ENCODE measurements around the gene TBC1D1. TPM values are rescaled to one million over a fixed set of nuclear protein-coding genes. Genes with fewer than 3 reads are reported as not detected.

TBC1D1 gene
- 10 to 100 TPM; 46.3 to 58.1 (median 47.6) TPM for total RNA-seq
- total RNA-seq (2013), result 49.0 TPM
- 57.4 to 116 (median 75.3) reads per million in 29 experiments for total RNA-seq

- POLR2A ChIA-PET, result interaction anchor here in 1 of 2 donors (0.6 to 1.0 kb wide), 2 partner anchors 64 to 1606 kb away, joined by 3 to 5 read pairs; partner anchors contain the start of gene PGM2
- DNase-seq (peak in 18 of 35 experiments; percentile 2 to 48 (median 22)), ATAC-seq (replicated peaks in 1 of 4) (peak; percentile 45 to 56 (median 48))
- Mint-ChIP-seq H3K27ac (peak within 1 kb of the TSS; percentile 93 to 94), H3K4me3 (peak within 1 kb of the TSS; percentile 87 to 96 (median 88)), H3K4me1 (peaks cover 38 to 49% (median 48%) of the 10 kb centered on the region in 3 donors), H3K36me3 (peaks cover 5% of the 10 kb centered on the region), H3K9me3 (no peaks in the 10 kb centered on the region), H3K27me3 (no peaks in the 10 kb centered on the region)
- CTCF ChIA-PET, result interaction anchor here (0.6 to 1.5 kb wide), 4 partner anchors 12 to 152 kb away, joined by 3 to 6 read pairs (median 4); no protein-coding TSS in a partner anchor
- Histone ChIP-seq H3K36me3 (ENCODE audit: control insufficient read depth in 2 of 2, extremely low read depth in 1 of 2, insufficient read depth in 1 of 2, low read length in 1 of 2) (no peaks in the 10 kb centered on the region), H3K9me3 (no peaks in the 10 kb centered on the region), H3K4me3 (ENCODE audit: control insufficient read depth in 1 of 2, extremely low read depth in 1 of 2, low read length in 1 of 2) (peak within 1 kb of the TSS; percentile 71 to 75), H3K4me1 (ENCODE audit: control insufficient read depth in 1 of 2, extremely low read depth in 1 of 2, insufficient read depth in 2 of 2, low read length in 2 of 2) (peaks cover 13 to 34% of the 10 kb centered on the region in 2 experiments), H3K27me3 (replicated peaks in 1 of 2; ENCODE audit: control insufficient read depth in 2 of 2, extremely low read depth in 1 of 2, insufficient read depth in 2 of 2, low read length in 1 of 2) (no peaks in the 10 kb centered on the region), H3K27ac (ENCODE audit: low read length) (peak within 1 kb of the TSS; percentile 73)
- WGBS (ENCODE audit: insufficient coverage), result 0% methylated on average over 25 of the region's 43 CpGs
These were observed at the start of gene TBC1D1 for GRCh38 chr4:37890801-37891259. TSS of gene TBC1D1 (plus strand) at chr4:37891084. CDS start at chr4:37902096, 11,012 bp downstream.

GRCh38 chr4:37844204-37844603 is 46.7 kb upstream of the TBC1D1 start:
- H3K4me3 Mint-ChIP-seq, result no peak overlapping the region
- POLR2A ChIA-PET, result no interaction called here
- H3K36me3 Mint-ChIP-seq, result peaks cover 62% of the 10 kb centered on the region
- no peaks in the 10 kb centered on the region for H3K9me3 Mint-ChIP-seq
- no peaks in the 10 kb centered on the region for H3K27me3 ChIP-seq (replicated peaks in 1 of 2; ENCODE audit: control insufficient read depth in 2 of 2, extremely low read depth in 1 of 2, insufficient read depth in 2 of 2, low read length in 1 of 2)
- H3K9me3 ChIP-seq, result no peaks in the 10 kb centered on the region
- DNase-seq (no peak), ATAC-seq (replicated peaks in 1 of 4) (no peak)
- 100% methylated on average over 1 of the region's 5 CpGs for WGBS (ENCODE audit: insufficient coverage)
- no peak overlapping the region for H3K27ac Mint-ChIP-seq
- H3K27ac ChIP-seq (ENCODE audit: low read length), result no peak overlapping the region
- CTCF ChIA-PET, result no interaction called here
- H3K36me3 ChIP-seq (ENCODE audit: control insufficient read depth in 2 of 2, extremely low read depth in 1 of 2, insufficient read depth in 1 of 2, low read length in 1 of 2), result peaks cover 0 to 67% of the 10 kb centered on the region in 2 donors
- H3K4me1 ChIP-seq (ENCODE audit: control insufficient read depth in 1 of 2, extremely low read depth in 1 of 2, insufficient read depth in 2 of 2, low read length in 2 of 2), result no peaks in the 10 kb centered on the region
- no peak overlapping the region for H3K4me3 ChIP-seq (ENCODE audit: control insufficient read depth in 1 of 2, extremely low read depth in 1 of 2, low read length in 1 of 2)
- no peaks in the 10 kb centered on the region for H3K4me1 Mint-ChIP-seq
- H3K27me3 Mint-ChIP-seq, result no peaks in the 10 kb centered on the region

GRCh38 chr4:37845201-37845600 is 45.7 kb upstream of the TBC1D1 start:
- Mint-ChIP-seq H3K4me3 (no peak overlapping the region), H3K4me1 (no peaks in the 10 kb centered on the region), H3K36me3 (peaks cover 57% of the 10 kb centered on the region), H3K9me3 (no peaks in the 10 kb centered on the region), H3K27me3 (no peaks in the 10 kb centered on the region), H3K27ac (no peak overlapping the region)
- H3K36me3 ChIP-seq (ENCODE audit: control insufficient read depth in 2 of 2, extremely low read depth in 1 of 2, insufficient read depth in 1 of 2, low read length in 1 of 2), result peaks cover 0 to 66% of the 10 kb centered on the region in 2 donors
- H3K4me1 ChIP-seq (ENCODE audit: control insufficient read depth in 1 of 2, extremely low read depth in 1 of 2, insufficient read depth in 2 of 2, low read length in 2 of 2), result no peaks in the 10 kb centered on the region
- no peaks in the 10 kb centered on the region for H3K27me3 ChIP-seq (replicated peaks in 1 of 2; ENCODE audit: control insufficient read depth in 2 of 2, extremely low read depth in 1 of 2, insufficient read depth in 2 of 2, low read length in 1 of 2)
- H3K27ac ChIP-seq (ENCODE audit: low read length), result no peak overlapping the region
- H3K4me3 ChIP-seq (ENCODE audit: control insufficient read depth in 1 of 2, extremely low read depth in 1 of 2, low read length in 1 of 2), result no peak overlapping the region
- ATAC-seq (replicated peaks in 1 of 4), result no peak
- ChIA-PET CTCF (interaction anchor here (0.6 to 0.7 kb wide), 2 partner anchors 106 to 247 kb away, joined by 3 to 7 read pairs; no protein-coding TSS in a partner anchor), POLR2A (interaction anchor here in 1 of 2 donors (0.6 to 1.0 kb wide), 2 partner anchors 8 to 201 kb away, joined by 3 to 4 read pairs; no protein-coding TSS in a partner anchor)
- no peaks in the 10 kb centered on the region for H3K9me3 ChIP-seq
- DNase-seq, result no peak
- WGBS (ENCODE audit: insufficient coverage), result 100% methylated on average over 2 of the region's 4 CpGs

GRCh38 chr4:37847311-37847884 is 43.5 kb upstream of the TBC1D1 start:
- Mint-ChIP-seq H3K27ac (no peak overlapping the region), H3K36me3 (peaks cover 55% of the 10 kb centered on the region), H3K4me1 (no peaks in the 10 kb centered on the region), H3K27me3 (no peaks in the 10 kb centered on the region), H3K9me3 (no peaks in the 10 kb centered on the region), H3K4me3 (no peak overlapping the region)
- Histone ChIP-seq H3K9me3 (no peaks in the 10 kb centered on the region), H3K4me1 (ENCODE audit: control insufficient read depth in 1 of 2, extremely low read depth in 1 of 2, insufficient read depth in 2 of 2, low read length in 2 of 2) (no peaks in the 10 kb centered on the region), H3K36me3 (ENCODE audit: control insufficient read depth in 2 of 2, extremely low read depth in 1 of 2, insufficient read depth in 1 of 2, low read length in 1 of 2) (peaks cover 0 to 59% of the 10 kb centered on the region in 2 donors), H3K27me3 (replicated peaks in 1 of 2; ENCODE audit: control insufficient read depth in 2 of 2, extremely low read depth in 1 of 2, insufficient read depth in 2 of 2, low read length in 1 of 2) (no peaks in the 10 kb centered on the region), H3K27ac (ENCODE audit: low read length) (no peak overlapping the region), H3K4me3 (ENCODE audit: control insufficient read depth in 1 of 2, extremely low read depth in 1 of 2, low read length in 1 of 2) (no peak overlapping the region)
- CTCF ChIA-PET, result no interaction called here
- no peak for DNase-seq
- WGBS (ENCODE audit: insufficient coverage), result 92% methylated on average over 2 of the region's 5 CpGs
- POLR2A ChIA-PET, result interaction anchor here (0.6 kb wide), 2 partner anchors 73 to 226 kb away, joined by 4 to 8 read pairs; no protein-coding TSS in a partner anchor
- no peak for ATAC-seq (replicated peaks in 1 of 4)

GRCh38 chr4:37852376-37852775 is 38.5 kb upstream of the TBC1D1 start:
- Histone ChIP-seq H3K27ac (ENCODE audit: low read length) (no peak overlapping the region), H3K9me3 (no peaks in the 10 kb centered on the region), H3K36me3 (ENCODE audit: control insufficient read depth in 2 of 2, extremely low read depth in 1 of 2, insufficient read depth in 1 of 2, low read length in 1 of 2) (peaks cover 0 to 53% of the 10 kb centered on the region in 2 donors), H3K4me3 (ENCODE audit: control insufficient read depth in 1 of 2, extremely low read depth in 1 of 2, low read length in 1 of 2) (no peak overlapping the region), H3K4me1 (ENCODE audit: control insufficient read depth in 1 of 2, extremely low read depth in 1 of 2, insufficient read depth in 2 of 2, low read length in 2 of 2) (no peaks in the 10 kb centered on the region), H3K27me3 (replicated peaks in 1 of 2; ENCODE audit: control insufficient read depth in 2 of 2, extremely low read depth in 1 of 2, insufficient read depth in 2 of 2, low read length in 1 of 2) (no peaks in the 10 kb centered on the region)
- 100% methylated on average over 1 of the region's 2 CpGs for WGBS (ENCODE audit: insufficient coverage)
- POLR2A ChIA-PET, result no interaction called here
- DNase-seq (no peak), ATAC-seq (replicated peaks in 1 of 4) (no peak)
- CTCF ChIA-PET, result interaction anchor here (0.7 to 0.8 kb wide), 2 partner anchors 48 to 183 kb away, joined by 3 read pairs; no protein-coding TSS in a partner anchor
- H3K36me3 Mint-ChIP-seq, result peaks cover 52% of the 10 kb centered on the region
- no peaks in the 10 kb centered on the region for H3K27me3 Mint-ChIP-seq
- no peaks in the 10 kb centered on the region for H3K9me3 Mint-ChIP-seq
- H3K4me1 Mint-ChIP-seq, result no peaks in the 10 kb centered on the region
- H3K27ac Mint-ChIP-seq, result no peak overlapping the region
- no peak overlapping the region for H3K4me3 Mint-ChIP-seq

- ATAC-seq (replicated peaks in 1 of 4), result no peak
- POLR2A ChIA-PET, result interaction anchor here in 1 of 2 donors (0.7 kb wide), 1 partner anchor 1488 kb away, joined by 6 read pairs; no protein-coding TSS in a partner anchor
- Mint-ChIP-seq H3K27ac (no peak overlapping the region), H3K36me3 (peaks cover 43% of the 10 kb centered on the region), H3K27me3 (no peaks in the 10 kb centered on the region), H3K4me3 (no peak overlapping the region), H3K4me1 (no peaks in the 10 kb centered on the region), H3K9me3 (no peaks in the 10 kb centered on the region)
- CTCF ChIA-PET, result interaction anchor here (0.6 to 2.1 kb wide), 4 partner anchors 54 to 1128 kb away, joined by 3 to 4 read pairs (median 3); no protein-coding TSS in a partner anchor
- no peak overlapping the region for H3K4me3 ChIP-seq (ENCODE audit: control insufficient read depth in 1 of 2, extremely low read depth in 1 of 2, low read length in 1 of 2)
- no peaks in the 10 kb centered on the region for H3K4me1 ChIP-seq (ENCODE audit: control insufficient read depth in 1 of 2, extremely low read depth in 1 of 2, insufficient read depth in 2 of 2, low read length in 2 of 2)
- H3K36me3 ChIP-seq (ENCODE audit: control insufficient read depth in 2 of 2, extremely low read depth in 1 of 2, insufficient read depth in 1 of 2, low read length in 1 of 2), result peaks cover 0 to 38% of the 10 kb centered on the region in 2 donors
- no peak for DNase-seq
- no peak overlapping the region for H3K27ac ChIP-seq (ENCODE audit: low read length)
- H3K9me3 ChIP-seq, result no peaks in the 10 kb centered on the region
- WGBS (ENCODE audit: insufficient coverage), result no CpG with 5 or more reads among the region's 4 CpGs
- no peaks in the 10 kb centered on the region for H3K27me3 ChIP-seq (replicated peaks in 1 of 2; ENCODE audit: control insufficient read depth in 2 of 2, extremely low read depth in 1 of 2, insufficient read depth in 2 of 2, low read length in 1 of 2)
These were observed 32.8 kb upstream of the TBC1D1 start for GRCh38 chr4:37858112-37858511.

Measured in T-cell (primary cell).